ENCODE measurements around the gene TATDN2.

Gene TATDN2

GRCh38 chr3:10213156-10213792 is 35.0 kb upstream of the TATDN2 start:
- H3K4me3 ChIP-seq (ENCODE audit: low read depth, low read length) = no peak overlapping the region
- no peak for DNase-seq (ENCODE audit: low read depth)
- TF ChIP-seq POLR2A (IDR thresholded peaks at IDR 0.05; ENCODE audit: extremely low read depth, insufficient read length) (no peak), MYC (IDR thresholded peaks at IDR 0.05; ENCODE audit: low read depth, low read length) (no peak), CTCF (IDR thresholded peaks at IDR 0.05; ENCODE audit: low read depth, low read length) (no peak), MAX (IDR thresholded peaks at IDR 0.05; ENCODE audit: low read depth, low read length) (no peak)

- no peak overlapping the region for H3K4me3 ChIP-seq (ENCODE audit: low read depth, low read length)
- DNase-seq (ENCODE audit: low read depth) = no peak
- no peak for TF ChIP-seq CTCF (IDR thresholded peaks at IDR 0.05; ENCODE audit: low read depth, low read length)
- TF ChIP-seq MAX (IDR thresholded peaks at IDR 0.05; ENCODE audit: low read depth, low read length) = no peak
- no peak for TF ChIP-seq MYC (IDR thresholded peaks at IDR 0.05; ENCODE audit: low read depth, low read length)
- no peak for TF ChIP-seq POLR2A (IDR thresholded peaks at IDR 0.05; ENCODE audit: extremely low read depth, insufficient read length)
Observed at GRCh38 chr3:10215578-10216368, 32.5 kb upstream of the TATDN2 start.

- no peak for DNase-seq (ENCODE audit: low read depth)
- TF ChIP-seq POLR2A (IDR thresholded peaks at IDR 0.05; ENCODE audit: extremely low read depth, insufficient read length) (no peak), MYC (IDR thresholded peaks at IDR 0.05; ENCODE audit: low read depth, low read length) (no peak), MAX (IDR thresholded peaks at IDR 0.05; ENCODE audit: low read depth, low read length) (no peak), CTCF (IDR thresholded peaks at IDR 0.05; ENCODE audit: low read depth, low read length) (no peak)
Observed at GRCh38 chr3:10217359-10217758, 30.9 kb upstream of the TATDN2 start.

GRCh38 chr3:10219737-10220136 is 28.5 kb upstream of the TATDN2 start:
- DNase-seq (ENCODE audit: low read depth) = no peak
- TF ChIP-seq MAX (IDR thresholded peaks at IDR 0.05; ENCODE audit: low read depth, low read length) (no peak), POLR2A (IDR thresholded peaks at IDR 0.05; ENCODE audit: extremely low read depth, insufficient read length) (no peak), CTCF (IDR thresholded peaks at IDR 0.05; ENCODE audit: low read depth, low read length) (no peak), MYC (IDR thresholded peaks at IDR 0.05; ENCODE audit: low read depth, low read length) (no peak)
- H3K4me3 ChIP-seq (ENCODE audit: low read depth, low read length) = no peak overlapping the region

More at GRCh38 chr3:10217359-10217758, 30.9 kb upstream of the TATDN2 start:
- no peak overlapping the region for H3K4me3 ChIP-seq (ENCODE audit: low read depth, low read length)

GRCh38 chr3:10223676-10224639 is 24.3 kb upstream of the TATDN2 start:
- DNase-seq (ENCODE audit: low read depth) = peak; percentile 62

More at GRCh38 chr3:10223676-10224639, 24.3 kb upstream of the TATDN2 start:
- TF ChIP-seq MYC (IDR thresholded peaks at IDR 0.05; ENCODE audit: low read depth, low read length) (no peak), POLR2A (IDR thresholded peaks at IDR 0.05; ENCODE audit: extremely low read depth, insufficient read length) (no peak), CTCF (IDR thresholded peaks at IDR 0.05; ENCODE audit: low read depth, low read length) (no peak), MAX (IDR thresholded peaks at IDR 0.05; ENCODE audit: low read depth, low read length) (no peak)
- no peak overlapping the region for H3K4me3 ChIP-seq (ENCODE audit: low read depth, low read length)

Measured in NB4 (cell line).